T-helper 17 cell (primary cell): ENCODE results near the gene ZNF423. TPM values are rescaled to one million over a fixed set of nuclear protein-coding genes. Genes with fewer than 3 reads are reported as not detected.
A peak's percentile ranks its signal among the peaks of the same experiment; 100 is the strongest.

Source experiments
- ATAC-seq: fragments of 150-1000 bp; cut with Tn5 transposase; 2 replicates; pipeline ENCODE4 v1.10.0; 2021; ENCODE audit warnings: mild to moderate bottlenecking, moderate library complexity
- DNase-seq, 3 donors: peaks; one replicate each; pipeline versions ENCODE4 v3.0.0 to v3.0.0-alpha.2; 2020 to 2021
- H3K9me3 ChIP-seq: one replicate; pipeline ENCODE4 v1.7.0; 2013; ENCODE audit warnings: low read length, mild to moderate bottlenecking; ENCODE audit not compliant: control insufficient read depth, poor library complexity, severe bottlenecking
- H3K27ac Mint-ChIP-seq: one replicate; pipeline ENCODE4 v1.8.0; 2022; ENCODE audit warnings: mild to moderate bottlenecking, moderate library complexity, mixed read lengths
- H3K27me3 Mint-ChIP-seq: one replicate; pipeline ENCODE4 v1.8.0; 2022; ENCODE audit warnings: mixed read lengths
- H3K36me3 Mint-ChIP-seq: one replicate; pipeline ENCODE4 v1.8.0; 2022; ENCODE audit warnings: low read depth, mixed read lengths
- H3K4me1 Mint-ChIP-seq: one replicate; pipeline ENCODE4 v1.8.0; 2022; ENCODE audit warnings: mild to moderate bottlenecking, mixed read lengths
- H3K4me3 Mint-ChIP-seq: one replicate; pipeline ENCODE4 v1.8.0; 2022; ENCODE audit warnings: mild to moderate bottlenecking, moderate library complexity, mixed read lengths
- total RNA-seq, 4 donors: library from RNA in 2 of 4; stranded (reverse) in 2 of 4; gene quantifications; one replicate each; pipeline ENCODE4 v1.2.3 and lab custom pipeline; 2022 to 2026

ZNF423 gene
- total RNA-seq, 2 donors from 2014 or later, result not detected

- Mint-ChIP-seq H3K4me3 (no peak overlapping the region), H3K4me1 (no peaks in the 10 kb centered on the region), H3K27me3 (peaks cover under 1% of the 10 kb centered on the region), H3K36me3 (peaks cover 2% of the 10 kb centered on the region), H3K27ac (no peak overlapping the region)
- DNase-seq (no peak), ATAC-seq (no peak)
- no peaks in the 10 kb centered on the region for H3K9me3 ChIP-seq
Observed at GRCh38 chr16:49477250-49477895, 378.5 kb downstream of the ZNF423 start.

DNA sequence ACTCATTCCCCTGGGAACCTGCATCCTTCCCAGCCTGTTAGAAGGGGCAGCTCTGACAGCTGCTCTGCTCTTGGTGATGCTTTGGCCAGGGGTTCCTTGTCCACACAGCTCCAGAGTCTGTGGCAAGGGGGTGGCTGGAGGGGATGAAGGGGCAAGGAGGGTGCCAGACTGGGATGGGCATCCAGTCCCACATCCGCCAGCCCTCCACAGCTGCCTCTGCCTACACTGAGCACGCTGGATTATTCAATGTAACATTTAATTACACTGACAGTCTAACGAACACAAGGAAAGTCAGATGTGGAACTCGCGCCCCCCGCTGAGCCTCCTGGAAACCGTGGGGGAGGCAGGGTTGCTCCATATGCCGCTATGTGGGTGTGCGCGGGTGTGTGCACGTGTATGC, 381.2 kb downstream of the ZNF423 start:
- H3K27ac Mint-ChIP-seq, result no peak overlapping the region
- no peaks in the 10 kb centered on the region for H3K9me3 ChIP-seq
- peaks cover 2% of the 10 kb centered on the region for H3K36me3 Mint-ChIP-seq
- no peak for ATAC-seq
- no peaks in the 10 kb centered on the region for H3K27me3 Mint-ChIP-seq
- no peaks in the 10 kb centered on the region for H3K4me1 Mint-ChIP-seq
- no peak overlapping the region for H3K4me3 Mint-ChIP-seq
- no peak for DNase-seq

DNA sequence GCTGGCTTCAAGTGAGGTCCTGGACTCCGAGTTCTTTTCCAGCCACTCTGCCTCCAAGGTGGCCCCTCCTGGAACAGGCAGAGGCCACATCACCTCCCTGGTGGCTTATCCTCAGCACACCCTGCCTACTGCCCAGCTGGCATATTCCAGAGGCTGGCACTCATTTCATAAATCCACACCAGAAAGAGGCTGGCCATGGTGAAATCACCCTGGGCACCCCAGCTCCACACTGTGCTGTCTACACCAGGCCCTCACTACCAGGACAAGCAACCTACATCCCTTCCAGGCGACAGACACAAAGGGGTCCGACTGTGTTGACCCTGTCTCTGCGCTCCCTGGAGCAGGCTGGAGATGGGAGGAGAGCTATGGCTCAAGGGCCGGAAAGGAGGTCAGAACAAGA, 382.1 kb downstream of the ZNF423 start:
- Mint-ChIP-seq H3K27ac (no peak overlapping the region), H3K4me1 (no peaks in the 10 kb centered on the region), H3K4me3 (no peak overlapping the region), H3K36me3 (peaks cover 2% of the 10 kb centered on the region), H3K27me3 (no peaks in the 10 kb centered on the region)
- ATAC-seq, result no peak
- no peak for DNase-seq
- H3K9me3 ChIP-seq, result no peaks in the 10 kb centered on the region

- Mint-ChIP-seq H3K27me3 (no peaks in the 10 kb centered on the region), H3K4me1 (no peaks in the 10 kb centered on the region), H3K4me3 (no peak overlapping the region), H3K27ac (no peak overlapping the region), H3K36me3 (peaks cover 2% of the 10 kb centered on the region)
- no peak for DNase-seq
- no peak for ATAC-seq
- no peaks in the 10 kb centered on the region for H3K9me3 ChIP-seq
Observed at GRCh38 chr16:49473131-49473530, 382.8 kb downstream of the ZNF423 start.

DNA sequence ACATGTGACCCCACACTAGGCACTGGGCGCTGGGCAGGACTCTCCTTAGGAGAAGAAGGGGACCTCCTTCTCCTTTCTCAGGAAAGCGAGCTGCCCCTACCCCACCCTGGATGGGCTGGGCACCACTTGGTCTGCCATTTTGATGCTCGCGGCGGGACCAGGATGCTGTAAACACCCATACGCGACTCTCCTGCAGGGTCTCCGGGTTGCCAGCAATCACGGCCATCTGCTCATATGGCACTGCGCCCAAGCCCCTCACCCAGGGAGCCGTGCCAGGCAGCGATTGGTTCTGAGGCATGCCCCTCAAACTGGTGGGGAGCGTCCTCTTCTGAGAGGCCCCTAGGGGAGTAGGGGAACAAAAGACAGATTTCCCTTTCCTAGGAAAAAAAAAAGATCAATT, 383.3 kb downstream of the ZNF423 start:
- no peak for DNase-seq

DNA sequence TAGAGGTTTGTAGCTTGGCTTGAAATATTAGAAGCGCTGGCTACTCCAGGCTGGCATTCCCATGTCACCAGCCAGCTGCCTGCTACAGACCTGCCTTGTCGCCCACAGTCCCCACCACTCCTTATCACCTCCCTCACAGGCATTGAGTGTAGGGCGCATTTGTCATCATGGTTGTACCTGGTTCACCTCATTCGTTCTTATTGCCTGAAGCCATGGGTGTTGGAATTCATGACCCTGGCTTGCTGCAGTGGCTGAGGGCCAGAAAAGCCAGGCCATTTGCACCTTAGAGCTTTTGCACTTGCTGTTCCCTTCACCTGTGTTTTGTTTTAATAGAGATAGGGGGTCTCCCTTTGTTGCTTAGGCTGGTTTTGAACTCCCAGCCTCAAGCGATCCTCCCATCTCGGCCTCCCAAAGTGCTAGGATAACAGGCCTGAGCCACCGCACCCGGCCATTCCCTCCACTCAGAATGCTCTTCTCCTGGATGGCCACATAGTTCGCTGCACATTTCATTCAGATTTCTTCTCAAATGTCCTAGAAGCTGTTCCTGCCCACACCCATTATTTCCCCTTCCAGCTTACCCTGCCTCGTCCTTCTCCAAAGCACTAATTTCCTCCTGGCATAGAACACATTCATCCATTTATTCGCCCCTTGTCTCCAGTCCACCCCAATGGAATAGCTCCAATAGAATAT, 384.7 kb downstream of the ZNF423 start:
- ATAC-seq (no peak), DNase-seq (no peak)
- H3K27ac Mint-ChIP-seq, result no peak overlapping the region
- H3K36me3 Mint-ChIP-seq, result peaks cover 2% of the 10 kb centered on the region
- no peaks in the 10 kb centered on the region for H3K4me1 Mint-ChIP-seq
- H3K27me3 Mint-ChIP-seq, result no peaks in the 10 kb centered on the region
- no peaks in the 10 kb centered on the region for H3K9me3 ChIP-seq
- H3K4me3 Mint-ChIP-seq, result no peak overlapping the region

More for the DNA sequence above, 383.3 kb downstream of the ZNF423 start:
- H3K9me3 ChIP-seq, result no peaks in the 10 kb centered on the region
- H3K4me1 Mint-ChIP-seq, result no peaks in the 10 kb centered on the region
- no peak overlapping the region for H3K4me3 Mint-ChIP-seq
- H3K27ac Mint-ChIP-seq, result no peak overlapping the region
- H3K36me3 Mint-ChIP-seq, result peaks cover 2% of the 10 kb centered on the region
- no peaks in the 10 kb centered on the region for H3K27me3 Mint-ChIP-seq
- no peak for ATAC-seq

GRCh38 chr16:49470513-49470991, 385.4 kb downstream of the ZNF423 start:
- Mint-ChIP-seq H3K27me3 (no peaks in the 10 kb centered on the region), H3K4me1 (no peaks in the 10 kb centered on the region), H3K36me3 (peaks cover 2% of the 10 kb centered on the region), H3K4me3 (no peak overlapping the region), H3K27ac (no peak overlapping the region)
- DNase-seq, result no peak
- no peaks in the 10 kb centered on the region for H3K9me3 ChIP-seq
- ATAC-seq, result no peak

GRCh38 chr16:49469930-49470451, 385.9 kb downstream of the ZNF423 start:
- Mint-ChIP-seq H3K36me3 (peaks cover 2% of the 10 kb centered on the region), H3K27ac (no peak overlapping the region), H3K4me3 (no peak overlapping the region), H3K27me3 (no peaks in the 10 kb centered on the region), H3K4me1 (peaks cover 2% of the 10 kb centered on the region)
- ATAC-seq (no peak), DNase-seq (no peak)
- H3K9me3 ChIP-seq, result no peaks in the 10 kb centered on the region

GRCh38 chr16:49469311-49469670, 386.6 kb downstream of the ZNF423 start:
- ATAC-seq (no peak), DNase-seq (no peak)
- no peaks in the 10 kb centered on the region for H3K9me3 ChIP-seq
- H3K4me3 Mint-ChIP-seq, result no peak overlapping the region
- H3K27me3 Mint-ChIP-seq, result no peaks in the 10 kb centered on the region
- H3K36me3 Mint-ChIP-seq, result peaks cover 2% of the 10 kb centered on the region
- H3K27ac Mint-ChIP-seq, result no peak overlapping the region
- peaks cover 2% of the 10 kb centered on the region for H3K4me1 Mint-ChIP-seq

- DNase-seq, result no peak
- H3K4me1 Mint-ChIP-seq, result peaks cover 4% of the 10 kb centered on the region
- H3K36me3 Mint-ChIP-seq, result peaks cover 2% of the 10 kb centered on the region
- ATAC-seq, result no peak
- no peaks in the 10 kb centered on the region for H3K27me3 Mint-ChIP-seq
- no peaks in the 10 kb centered on the region for H3K9me3 ChIP-seq
- no peak overlapping the region for H3K27ac Mint-ChIP-seq
- H3K4me3 Mint-ChIP-seq, result no peak overlapping the region
Observed at GRCh38 chr16:49468611-49469310, 387.2 kb downstream of the ZNF423 start.

- H3K27me3 Mint-ChIP-seq, result no peaks in the 10 kb centered on the region
- DNase-seq (no peak), ATAC-seq (no peak)
- H3K4me1 Mint-ChIP-seq, result peaks cover 13% of the 10 kb centered on the region
- no peaks in the 10 kb centered on the region for H3K9me3 ChIP-seq
- peaks cover 1% of the 10 kb centered on the region for H3K36me3 Mint-ChIP-seq
- no peak overlapping the region for H3K4me3 Mint-ChIP-seq
- no peak overlapping the region for H3K27ac Mint-ChIP-seq
Observed at GRCh38 chr16:49467540-49468372, 388.2 kb downstream of the ZNF423 start.

DNA sequence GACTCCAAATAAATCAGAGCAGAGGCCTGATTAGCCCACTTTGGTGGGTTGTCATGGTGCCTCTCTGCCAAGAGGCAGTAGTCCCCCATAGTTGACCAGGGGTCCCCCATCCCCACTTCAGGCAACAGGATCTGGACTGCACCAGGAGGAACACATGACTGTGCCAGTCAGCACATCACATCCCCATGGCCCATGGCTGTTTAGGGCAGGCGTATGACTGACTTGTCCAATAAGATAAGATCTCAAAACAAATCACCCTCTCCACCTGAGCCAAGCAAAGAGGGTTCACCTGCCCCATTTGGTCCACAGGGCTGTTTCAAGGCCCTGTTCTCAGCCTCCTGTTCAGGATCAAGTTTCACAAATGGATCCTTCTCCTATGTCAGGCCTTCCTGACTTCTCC, 389.0 kb downstream of the ZNF423 start:
- peak overlapping the region; percentile 6 for H3K27ac Mint-ChIP-seq
- H3K27me3 Mint-ChIP-seq, result no peaks in the 10 kb centered on the region
- H3K4me1 Mint-ChIP-seq, result peaks cover 16% of the 10 kb centered on the region
- DNase-seq (no peak), ATAC-seq (no peak)
- no peaks in the 10 kb centered on the region for H3K9me3 ChIP-seq
- no peaks in the 10 kb centered on the region for H3K36me3 Mint-ChIP-seq
- no peak overlapping the region for H3K4me3 Mint-ChIP-seq

GRCh38 chr16:49466529-49466831, 389.4 kb downstream of the ZNF423 start:
- no peaks in the 10 kb centered on the region for H3K9me3 ChIP-seq
- Mint-ChIP-seq H3K27me3 (no peaks in the 10 kb centered on the region), H3K27ac (peak overlapping the region; percentile 6), H3K36me3 (no peaks in the 10 kb centered on the region), H3K4me1 (peaks cover 16% of the 10 kb centered on the region), H3K4me3 (no peak overlapping the region)
- ATAC-seq, result no peak
- no peak for DNase-seq
